ENCODE measurements around the gene BGLAP.
A peak's percentile ranks its signal among the peaks of the same experiment; 100 is the strongest.

The BGLAP gene

DNA sequence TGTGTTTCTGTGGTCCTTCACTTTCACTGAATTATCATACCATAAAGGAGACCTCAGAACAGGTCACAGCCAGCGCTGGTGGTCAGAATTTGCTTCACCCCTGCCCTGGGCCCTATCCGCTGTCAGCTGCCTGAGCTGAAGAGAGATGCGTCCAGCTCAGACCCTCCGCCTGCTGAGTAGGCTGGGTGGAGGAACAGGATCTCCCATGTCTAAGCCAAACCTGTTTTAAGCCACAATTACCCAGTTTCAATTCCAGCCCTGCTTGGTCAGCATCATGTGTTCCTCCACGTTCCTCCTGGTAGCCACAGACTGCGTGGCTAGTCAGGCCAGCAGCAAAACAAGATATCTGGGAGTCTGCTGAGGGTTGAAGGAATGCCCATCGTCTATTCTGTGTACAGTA is 13.5 kb upstream of the BGLAP start:
- no peak for DNase-seq

DNA sequence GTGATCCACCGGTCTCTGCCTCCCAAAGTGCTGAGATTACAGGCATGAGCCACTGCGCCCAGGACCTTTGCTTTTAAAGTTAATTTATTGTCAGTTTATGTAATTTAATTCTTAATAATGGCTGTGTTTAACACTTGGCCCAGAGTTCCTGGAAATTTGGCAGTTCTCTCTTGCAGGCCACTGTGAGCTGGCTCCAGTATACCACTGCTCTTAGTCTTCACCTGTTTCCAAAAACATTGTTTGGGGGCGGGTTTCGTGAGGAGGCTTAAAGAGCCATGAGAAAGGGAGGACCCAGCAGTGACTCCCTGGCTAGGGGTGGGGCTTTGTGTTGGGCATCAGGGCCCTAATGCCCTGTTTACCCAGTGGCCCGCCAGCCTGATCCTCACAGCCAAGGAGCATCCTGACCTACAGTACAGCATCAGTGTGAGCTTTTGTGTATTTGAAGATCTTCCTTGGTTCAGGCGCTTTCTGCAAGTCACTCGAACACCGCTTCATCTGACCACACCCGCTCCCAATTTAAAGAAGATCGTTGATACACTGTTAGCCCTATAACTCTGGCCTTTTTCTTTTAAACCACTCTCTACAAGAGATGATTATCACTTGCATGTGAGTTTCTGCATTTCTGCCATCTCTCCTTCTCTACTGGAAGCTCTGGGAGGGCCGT is 12.0 kb upstream of the BGLAP start:
- no peak for DNase-seq

DNA sequence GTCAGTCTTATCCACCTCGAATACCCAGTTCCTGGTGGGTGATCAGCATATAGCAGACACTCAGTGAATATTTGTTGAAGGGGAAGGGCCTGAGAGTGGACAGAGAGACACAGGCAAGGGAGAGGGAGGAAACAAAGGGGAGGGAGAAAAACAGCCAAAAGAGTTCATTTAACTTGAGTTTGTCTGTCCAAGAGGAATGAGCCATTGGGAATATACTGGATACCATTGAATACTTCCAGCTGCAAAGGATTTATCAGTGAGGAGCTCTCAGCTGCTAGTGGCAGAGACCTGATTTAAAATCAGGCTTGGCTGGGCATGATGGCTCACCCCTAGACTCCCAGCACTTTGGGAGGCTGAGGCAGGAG is 11.5 kb upstream of the BGLAP start:
- no peak for DNase-seq

DNA sequence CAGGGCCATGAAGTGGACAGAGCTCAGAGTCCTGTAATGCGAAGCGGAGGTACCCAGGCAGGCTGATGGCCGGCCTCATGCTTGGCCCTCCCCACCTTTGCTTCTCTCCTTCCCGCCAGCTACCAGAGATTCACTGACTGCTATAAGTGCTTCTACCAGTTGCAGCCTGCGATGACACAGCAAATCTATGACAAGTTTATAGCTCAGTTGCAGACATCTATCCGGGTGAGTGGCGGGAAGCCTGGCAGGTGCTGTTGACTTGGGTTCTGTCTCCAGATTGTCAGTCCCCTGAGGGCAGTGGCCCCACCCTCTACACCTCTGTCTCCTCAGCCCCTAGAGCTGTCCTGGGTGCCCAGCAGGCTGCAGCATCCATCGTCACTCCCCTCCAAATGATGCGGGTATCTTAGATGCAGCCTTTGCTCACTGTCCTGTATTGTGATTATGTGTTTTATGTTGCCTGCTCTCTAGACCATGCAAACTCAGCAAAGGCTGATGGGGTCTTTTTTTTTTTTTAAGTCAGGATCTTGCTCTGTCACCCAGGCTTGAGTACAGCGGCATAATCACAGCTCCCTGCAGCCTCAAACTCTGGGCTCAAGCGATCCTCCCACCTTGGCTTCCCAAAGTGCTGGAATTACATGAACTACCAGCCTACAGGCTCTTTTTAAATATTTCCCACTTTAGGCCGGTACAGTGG is 9.6 kb upstream of the BGLAP start:
- DNase-seq: no peak

DNA sequence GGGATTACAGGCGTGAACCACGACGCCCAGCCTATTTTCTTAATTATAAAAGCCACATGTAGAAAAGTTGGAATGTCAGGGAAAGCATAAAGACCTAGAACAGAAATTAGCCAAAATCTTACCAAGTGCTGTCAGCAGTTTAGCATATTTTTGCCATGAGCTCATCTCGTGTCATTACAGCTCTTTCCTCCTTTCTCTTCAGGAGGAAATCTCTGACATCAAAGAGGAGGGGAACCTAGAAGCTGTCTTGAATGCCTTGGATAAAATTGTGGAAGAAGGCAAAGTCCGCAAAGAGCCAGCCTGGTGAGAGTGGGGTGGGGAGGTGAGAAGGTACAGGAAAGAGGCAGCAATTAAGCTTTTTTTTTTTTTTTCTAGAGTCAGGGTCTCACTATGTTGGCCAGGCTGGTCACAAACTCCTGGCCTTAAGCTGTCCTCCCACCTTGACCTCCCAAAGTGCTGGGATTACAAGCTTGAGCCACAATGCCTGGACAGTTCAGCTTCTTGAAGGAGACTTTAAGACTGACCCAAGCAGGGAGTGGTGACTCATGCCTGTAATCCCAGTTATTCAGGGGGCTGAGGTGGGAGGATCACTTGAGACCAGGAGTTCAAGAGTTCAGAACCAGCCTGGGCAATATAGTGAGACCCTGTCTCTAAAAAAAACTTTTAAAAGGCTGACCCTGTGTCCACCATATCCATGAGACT is 8.4 kb upstream of the BGLAP start:
- no peak for DNase-seq

DNA sequence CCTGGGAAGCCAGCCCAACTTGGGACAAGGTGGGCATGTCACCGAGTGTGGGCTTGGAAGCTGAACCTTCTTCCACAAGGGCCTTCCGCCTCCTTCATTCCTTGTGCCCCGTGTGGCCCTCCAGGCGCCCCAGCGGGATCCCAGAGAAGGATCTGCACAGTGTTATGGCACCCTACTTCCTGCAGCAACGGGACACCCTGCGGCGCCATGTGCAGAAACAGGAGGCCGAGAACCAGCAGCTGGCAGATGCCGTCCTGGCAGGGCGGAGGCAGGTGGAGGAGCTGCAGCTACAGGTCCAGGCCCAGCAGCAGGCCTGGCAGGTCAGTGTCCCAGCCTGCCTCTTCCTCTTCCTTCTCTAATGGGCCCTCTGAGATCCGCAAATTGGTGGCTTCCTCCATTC is 5.8 kb upstream of the BGLAP start:
- no peak for DNase-seq

DNA sequence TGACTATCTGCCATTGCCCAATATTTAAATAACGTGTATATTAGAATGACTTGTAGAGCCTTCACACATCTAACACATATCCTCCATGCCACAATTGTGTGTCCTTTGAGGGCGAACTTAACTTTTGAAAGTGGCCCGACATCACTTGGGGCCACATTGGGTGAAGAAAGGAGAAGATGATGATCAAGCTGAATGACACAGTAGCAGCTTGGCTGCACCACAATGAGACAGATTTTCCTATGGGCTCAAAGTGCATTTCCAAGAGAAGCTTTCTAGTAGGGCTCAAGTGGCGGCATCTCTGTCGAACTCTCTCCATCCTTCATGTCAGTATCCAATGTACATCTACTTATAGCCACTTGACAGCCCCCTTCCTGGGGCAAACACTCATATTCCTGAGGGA is 3.7 kb upstream of the BGLAP start:
- no peak for DNase-seq

DNA sequence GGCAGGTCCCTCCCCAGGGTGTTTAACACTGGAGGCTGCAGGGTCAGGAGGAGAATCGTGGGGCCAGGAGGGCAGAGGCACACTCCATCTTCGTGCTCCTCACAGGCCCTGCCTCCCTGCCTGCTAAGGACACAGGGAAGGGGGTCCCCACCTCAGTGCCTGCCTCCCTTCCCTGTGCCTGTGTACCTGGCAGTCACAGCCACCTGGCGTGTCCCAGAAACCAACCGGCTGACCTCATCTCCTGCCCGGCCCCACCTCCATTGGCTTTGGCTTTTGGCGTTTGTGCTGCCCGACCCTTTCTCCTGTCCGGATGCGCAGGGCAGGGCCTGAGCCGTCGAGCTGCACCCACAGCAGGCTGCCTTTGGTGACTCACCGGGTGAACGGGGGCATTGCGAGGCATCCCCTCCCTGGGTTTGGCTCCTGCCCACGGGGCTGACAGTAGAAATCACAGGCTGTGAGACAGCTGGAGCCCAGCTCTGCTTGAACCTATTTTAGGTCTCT is 623 bp upstream of the BGLAP start:
- DNase-seq: no peak

DNA sequence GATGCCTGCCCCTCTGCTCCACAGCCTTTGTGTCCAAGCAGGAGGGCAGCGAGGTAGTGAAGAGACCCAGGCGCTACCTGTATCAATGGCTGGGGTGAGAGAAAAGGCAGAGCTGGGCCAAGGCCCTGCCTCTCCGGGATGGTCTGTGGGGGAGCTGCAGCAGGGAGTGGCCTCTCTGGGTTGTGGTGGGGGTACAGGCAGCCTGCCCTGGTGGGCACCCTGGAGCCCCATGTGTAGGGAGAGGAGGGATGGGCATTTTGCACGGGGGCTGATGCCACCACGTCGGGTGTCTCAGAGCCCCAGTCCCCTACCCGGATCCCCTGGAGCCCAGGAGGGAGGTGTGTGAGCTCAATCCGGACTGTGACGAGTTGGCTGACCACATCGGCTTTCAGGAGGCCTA is 754 bp downstream of the BGLAP start:
- no peak for DNase-seq

DNA sequence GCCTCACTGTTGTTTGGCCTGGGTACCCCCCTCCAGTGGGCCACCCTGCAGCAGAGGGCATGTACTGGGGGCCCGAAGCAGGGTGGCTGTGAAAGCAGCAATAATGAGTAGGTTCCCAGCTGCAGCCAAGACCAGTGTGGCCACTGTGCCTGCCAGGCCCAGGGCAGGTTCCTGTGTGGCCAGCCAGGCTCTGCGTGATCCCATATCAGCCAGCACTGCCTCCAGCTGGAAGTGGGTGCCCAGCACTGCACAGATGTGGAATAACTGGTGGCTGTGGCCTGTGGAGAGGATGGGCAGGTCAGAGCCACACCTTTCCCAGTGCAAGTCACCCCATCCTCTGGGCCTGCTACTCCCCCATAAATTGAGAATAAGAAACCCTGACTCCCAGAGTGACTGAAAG is 2.1 kb downstream of the BGLAP start:
- no peak for DNase-seq

DNA sequence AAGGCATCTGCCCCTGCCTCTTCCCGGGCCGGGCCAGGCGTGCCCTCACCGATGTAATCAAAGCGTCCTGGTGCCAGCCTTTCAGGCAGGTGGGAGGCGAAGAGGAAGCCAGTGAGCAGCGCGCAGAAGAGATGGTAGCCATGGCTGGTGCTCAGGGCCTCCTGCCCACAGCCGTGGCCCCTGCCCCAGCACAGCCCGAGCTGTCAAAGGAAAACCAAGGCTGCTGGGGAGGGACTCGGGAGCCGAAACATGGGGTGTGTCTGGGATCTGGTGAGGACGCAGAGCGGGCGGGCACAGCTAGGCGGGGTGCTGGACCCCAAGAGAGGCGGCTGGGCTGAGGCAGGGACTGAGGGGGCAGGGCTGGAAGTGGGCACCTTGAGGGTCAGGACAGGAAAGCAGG is 2.7 kb downstream of the BGLAP start:
- no peak for DNase-seq

DNA sequence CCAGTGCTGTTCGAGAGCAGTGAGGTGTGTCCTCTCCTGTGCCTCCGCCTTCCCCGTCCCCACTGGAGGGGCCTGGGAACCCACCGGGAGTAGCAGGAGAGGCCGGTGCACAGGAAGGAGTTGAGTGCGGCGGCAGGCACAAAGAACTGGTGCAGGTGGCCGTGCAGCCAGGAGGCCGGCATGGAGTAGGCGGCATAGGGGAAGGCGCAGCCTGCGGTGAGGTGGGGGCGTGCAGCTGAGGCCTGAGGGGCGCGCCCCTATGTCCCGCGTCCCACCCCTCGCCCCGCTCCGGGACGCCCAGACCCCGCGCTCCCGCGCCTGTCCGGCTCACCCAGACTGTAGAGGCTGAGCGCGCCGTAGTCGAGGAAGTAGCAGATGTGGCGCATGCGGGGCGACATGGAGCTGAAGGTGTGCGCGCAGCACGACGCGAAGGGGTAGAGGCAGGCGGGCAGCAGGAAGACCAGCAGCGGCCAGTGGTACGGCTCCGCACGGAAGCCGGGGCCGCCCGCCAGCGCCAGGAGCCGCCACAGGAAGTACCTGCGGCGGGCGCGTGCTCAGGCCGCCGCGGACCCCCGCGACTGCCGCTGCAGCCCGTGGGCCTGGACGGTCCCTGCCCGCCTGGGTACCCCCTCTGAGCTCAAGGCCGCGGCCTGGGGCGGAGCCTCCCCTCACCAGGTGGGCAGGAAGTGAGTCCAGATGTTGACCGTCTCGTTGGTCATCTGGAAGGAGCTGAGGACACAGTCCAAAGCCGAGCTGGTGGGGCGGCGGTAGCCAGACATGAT is 3.7 kb downstream of the BGLAP start:
- DNase-seq: peak in 1 of 2 experiments; percentile 33

DNA sequence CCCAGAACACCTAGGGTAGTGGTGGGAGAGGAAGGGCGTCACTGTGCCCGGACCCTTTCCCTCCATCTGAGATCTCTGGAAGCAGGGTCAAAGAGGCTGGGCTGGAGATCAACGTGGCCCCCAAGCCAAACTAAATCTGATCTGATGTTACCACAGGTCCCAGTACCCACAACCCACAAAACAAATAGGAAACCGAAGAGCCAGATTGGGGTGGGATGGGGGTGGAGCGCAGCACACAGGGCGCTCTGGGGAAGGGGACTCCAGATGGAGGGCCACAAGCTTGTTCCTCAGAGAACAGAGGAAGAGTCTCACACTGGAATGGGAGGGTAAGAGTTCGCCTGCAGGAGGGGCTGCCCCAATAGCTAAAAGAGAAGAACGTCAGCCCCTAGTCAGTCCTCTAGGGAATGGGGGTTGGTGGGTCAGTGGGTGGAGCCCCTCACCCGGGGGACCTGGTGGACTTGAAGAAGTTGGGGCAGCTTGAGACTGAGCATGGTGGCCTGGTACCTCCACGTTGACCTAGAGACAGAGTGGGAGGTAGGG is 4.3 kb downstream of the BGLAP start:
- DNase-seq: peak in 1 of 2 experiments; percentile 20

DNA sequence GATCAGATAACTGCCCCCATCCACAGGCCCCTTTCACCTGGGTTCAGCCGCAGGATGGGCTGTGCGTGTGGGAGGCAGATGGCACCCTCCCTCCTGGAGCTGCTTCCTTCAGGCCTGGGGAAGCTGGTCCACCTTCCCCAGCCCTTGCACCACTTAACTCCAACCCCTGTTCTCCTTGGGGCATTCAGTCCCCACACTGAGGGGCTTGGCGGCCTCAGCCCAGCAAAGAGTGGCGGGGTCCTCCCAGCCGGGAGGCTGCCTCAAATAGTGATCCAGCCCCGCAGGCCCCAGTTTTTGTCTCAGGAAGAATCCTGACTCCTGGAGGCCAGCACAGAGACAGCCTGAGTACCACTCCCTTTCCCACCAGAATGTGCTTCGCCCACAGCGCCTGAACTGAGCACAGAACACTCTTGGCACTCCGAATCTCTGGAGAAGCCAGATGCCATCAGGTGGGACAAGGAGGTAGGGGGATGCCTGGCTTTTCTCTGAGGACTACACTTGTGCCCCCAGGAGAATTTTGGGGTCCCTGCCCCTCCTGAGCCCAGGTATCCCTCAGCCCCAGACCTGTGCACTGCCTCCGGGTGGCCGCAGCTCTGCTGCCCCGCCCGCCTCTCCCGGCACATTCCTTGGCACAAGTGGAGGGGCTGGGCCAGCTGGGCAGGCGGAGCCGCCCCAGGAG is 4.9 kb downstream of the BGLAP start:
- no peak for DNase-seq

DNA sequence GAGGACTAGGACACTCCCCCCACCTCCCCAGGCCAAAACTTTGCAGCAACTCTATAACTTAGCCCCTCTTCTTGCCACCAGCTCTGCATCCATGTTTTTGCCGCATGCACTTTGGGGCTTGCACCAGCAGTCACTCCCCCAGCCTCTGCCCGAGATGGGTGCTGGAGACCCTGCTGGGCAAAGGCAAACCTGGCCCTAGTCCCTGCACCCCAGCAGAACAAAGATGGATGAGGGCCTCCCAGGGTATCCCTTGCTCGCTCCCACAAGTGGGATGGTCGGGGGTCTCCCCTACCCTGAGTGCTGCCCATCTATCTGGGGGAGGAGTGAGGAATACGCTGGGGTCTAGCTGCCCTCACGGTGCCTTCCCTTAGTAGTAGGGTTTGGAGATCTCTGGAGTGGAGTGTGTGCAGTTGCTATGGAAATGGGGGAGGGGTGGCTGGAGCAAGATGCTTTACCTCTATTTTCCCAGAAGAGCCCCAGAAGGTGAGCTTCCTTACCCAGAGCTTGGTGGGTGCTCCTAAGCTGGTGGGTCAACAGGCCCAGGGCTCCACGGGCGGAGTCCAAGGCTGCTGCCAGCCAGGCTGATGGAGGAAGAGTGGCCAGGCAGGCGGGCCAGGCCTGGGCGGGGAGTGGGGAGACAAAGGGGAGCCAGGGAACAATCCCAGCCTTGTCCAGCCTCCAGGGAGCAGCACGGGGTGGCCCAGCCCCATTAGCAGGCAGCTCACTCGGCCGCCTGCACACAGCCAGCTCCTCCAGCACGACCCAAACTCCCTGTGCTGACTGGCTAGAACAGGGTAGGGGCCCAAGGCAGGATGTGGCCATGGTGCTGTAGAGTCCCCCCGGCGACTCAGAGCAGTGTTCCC is 5.7 kb downstream of the BGLAP start, which contains the start of gene PAQR6:
PAQR6 (minus strand) TSS at position 597 of the 863 bp plus-strand sequence. CDS start 1,325 bp downstream, outside the sequence.
- no peak for DNase-seq

DNA sequence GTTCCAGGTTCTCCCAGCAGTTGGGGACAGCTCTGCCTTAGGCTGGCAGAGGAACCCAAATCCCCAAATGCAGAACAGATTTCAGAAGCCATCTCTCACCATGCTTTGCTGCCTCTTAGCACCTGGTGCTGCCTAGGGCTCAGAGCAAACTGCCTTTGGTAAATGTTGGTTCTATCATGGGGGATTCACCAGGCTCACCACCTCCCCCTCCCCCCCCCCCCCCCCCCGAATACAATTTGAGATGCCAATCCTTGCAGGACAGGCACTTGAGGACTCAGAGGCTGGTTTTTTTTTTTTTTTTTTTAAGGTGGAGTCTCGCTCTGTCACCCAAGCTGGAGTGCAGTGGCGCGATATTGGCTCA is 6.3 kb downstream of the BGLAP start:
- DNase-seq: no peak

DNA sequence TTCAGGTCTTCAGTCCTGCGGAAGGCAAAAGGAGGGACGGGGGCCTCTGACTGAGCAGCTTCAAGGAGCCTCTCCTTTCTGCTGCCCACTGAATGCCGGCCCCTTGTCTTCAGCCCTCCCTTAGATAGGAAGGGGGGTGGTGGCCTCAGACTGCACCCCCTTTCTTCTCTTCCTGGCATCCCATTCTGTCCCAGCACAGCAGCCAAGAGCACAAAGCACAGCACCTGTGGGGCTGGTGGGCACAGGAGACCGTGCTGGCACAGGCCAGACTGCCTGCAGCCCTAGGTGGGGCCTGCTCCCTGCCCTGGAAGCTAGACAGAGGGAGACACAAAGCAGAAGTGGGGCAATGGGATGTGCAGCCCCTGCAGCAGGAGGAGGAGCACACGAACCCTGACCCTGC is 7.6 kb downstream of the BGLAP start:
- DNase-seq: no peak

DNA sequence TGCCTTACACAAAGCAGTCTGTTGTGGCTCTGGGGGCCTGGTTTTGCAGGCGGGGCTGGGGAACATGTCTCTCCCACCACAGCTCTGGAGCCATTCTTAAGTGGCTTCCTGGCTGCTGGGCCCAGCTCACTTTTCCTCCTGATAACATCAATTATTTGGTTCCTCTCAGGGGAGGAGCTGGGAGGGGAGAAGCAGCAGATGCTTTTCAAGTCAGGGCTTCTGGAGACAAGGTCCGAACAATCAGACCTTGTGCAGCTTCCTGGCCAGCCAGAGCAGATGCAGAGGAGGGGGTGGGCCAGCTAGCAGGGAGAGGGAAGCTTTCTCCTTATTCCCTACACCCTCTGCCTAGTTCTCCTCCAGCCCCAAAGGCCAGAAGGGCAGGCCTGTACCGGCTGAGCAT is 9.5 kb downstream of the BGLAP start:
- DNase-seq: peak; percentile 71 to 74

DNA sequence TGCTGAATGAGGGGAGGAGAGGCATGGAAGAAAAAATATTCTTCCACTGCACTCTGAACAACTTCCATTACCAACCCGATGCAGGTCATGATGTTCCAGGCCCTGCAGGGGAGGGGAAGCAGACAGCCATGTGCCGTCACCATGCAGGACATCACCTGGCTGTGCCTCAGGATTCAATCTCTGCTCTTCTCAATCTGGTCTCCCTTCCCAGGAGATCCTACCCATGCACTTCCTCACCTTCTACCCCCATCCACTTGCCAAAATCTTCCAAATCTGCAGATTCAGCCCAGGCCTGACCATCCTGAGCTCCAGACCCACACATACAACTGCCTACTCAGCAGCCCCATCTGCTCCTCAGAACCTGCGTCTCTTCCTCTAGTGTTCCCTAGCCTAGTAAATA is 11.7 kb downstream of the BGLAP start:
- no peak for DNase-seq

DNA sequence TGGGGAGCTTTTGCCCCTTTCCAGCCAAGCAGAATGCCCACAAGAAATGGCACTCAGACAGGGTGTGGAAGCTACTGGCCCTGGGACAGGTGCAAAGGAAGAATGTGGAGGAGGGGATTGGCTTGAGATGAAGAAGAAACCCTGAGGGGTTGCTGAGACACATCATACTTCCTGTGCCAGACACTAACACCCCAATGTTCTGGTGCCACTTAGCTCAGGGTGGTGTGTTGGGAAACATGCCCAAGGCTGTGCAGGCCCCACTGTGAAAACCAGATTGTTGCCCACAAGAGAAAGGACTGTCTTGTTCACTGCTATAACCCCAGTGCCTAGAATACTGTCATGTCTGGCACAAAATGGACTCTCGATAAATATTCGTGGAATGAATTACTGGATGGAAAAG is 15.7 kb downstream of the BGLAP start:
- DNase-seq: peak; percentile 79 to 89

DNA sequence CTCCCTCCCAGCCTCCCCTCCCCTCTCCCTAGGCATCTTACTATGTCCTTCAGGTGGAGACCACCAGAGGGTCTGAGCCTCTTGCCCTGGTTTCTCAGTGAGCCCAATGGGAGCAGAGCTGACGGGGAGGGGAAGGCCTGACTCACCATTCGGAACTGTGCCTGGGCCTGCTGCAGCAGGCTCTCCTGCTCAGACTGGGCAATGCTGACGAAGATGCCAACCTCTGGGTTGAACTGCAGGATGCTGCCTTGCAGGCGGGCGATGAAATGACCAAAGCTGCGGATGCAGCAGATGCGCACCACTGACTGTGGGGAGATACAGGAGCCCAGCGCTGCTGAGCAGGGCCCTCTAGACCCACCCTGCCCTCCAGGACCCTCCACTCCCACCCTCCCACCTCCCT is 16.9 kb downstream of the BGLAP start:
- no peak for DNase-seq
